Measurements from ENCODE around the gene RHAG. TPM values are rescaled to one million over a fixed set of nuclear protein-coding genes. Genes with fewer than 3 reads are reported as not detected.
"Not testable (repeated sequence)": the region's sequence is repeated elsewhere in the genome, so short reads cannot be mapped to it uniquely, and the experiment has no call there.

The RHAG gene
- total RNA-seq, 2 experiments from 2014 or later: not detected

GRCh38 chr6:49666480-49666879, 29.8 kb upstream of the RHAG start:
- ChIA-PET POLR2A (no interaction called here), CTCF (no interaction called here)
- no peaks in the 10 kb centered on the region for H3K36me3 Mint-ChIP-seq (ENCODE audit: low read depth)
- H3K4me1 Mint-ChIP-seq (ENCODE audit: low read depth): no peaks in the 10 kb centered on the region
- H3K9me3 Mint-ChIP-seq: peaks cover 3% of the 10 kb centered on the region
- no peak overlapping the region for H3K27ac Mint-ChIP-seq
- intact Hi-C loops (cut with micrococcal nuclease): no loop called here
- TF ChIP-seq, protein P1, sequence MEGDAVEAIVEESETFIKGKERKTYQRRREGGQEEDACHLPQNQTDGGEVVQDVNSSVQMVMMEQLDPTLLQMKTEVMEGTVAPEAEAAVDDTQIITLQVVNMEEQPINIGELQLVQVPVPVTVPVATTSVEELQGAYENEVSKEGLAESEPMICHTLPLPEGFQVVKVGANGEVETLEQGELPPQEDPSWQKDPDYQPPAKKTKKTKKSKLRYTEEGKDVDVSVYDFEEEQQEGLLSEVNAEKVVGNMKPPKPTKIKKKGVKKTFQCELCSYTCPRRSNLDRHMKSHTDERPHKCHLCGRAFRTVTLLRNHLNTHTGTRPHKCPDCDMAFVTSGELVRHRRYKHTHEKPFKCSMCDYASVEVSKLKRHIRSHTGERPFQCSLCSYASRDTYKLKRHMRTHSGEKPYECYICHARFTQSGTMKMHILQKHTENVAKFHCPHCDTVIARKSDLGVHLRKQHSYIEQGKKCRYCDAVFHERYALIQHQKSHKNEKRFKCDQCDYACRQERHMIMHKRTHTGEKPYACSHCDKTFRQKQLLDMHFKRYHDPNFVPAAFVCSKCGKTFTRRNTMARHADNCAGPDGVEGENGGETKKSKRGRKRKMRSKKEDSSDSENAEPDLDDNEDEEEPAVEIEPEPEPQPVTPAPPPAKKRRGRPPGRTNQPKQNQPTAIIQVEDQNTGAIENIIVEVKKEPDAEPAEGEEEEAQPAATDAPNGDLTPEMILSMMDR (IDR thresholded peaks at IDR 0.05): no peak
- H3K27me3 Mint-ChIP-seq: no peaks in the 10 kb centered on the region
- ATAC-seq (no peak), DNase-seq (no peak)
- no peak overlapping the region for H3K4me3 Mint-ChIP-seq

GRCh38 chr6:49664817-49665216, 28.2 kb upstream of the RHAG start:
- H3K27me3 Mint-ChIP-seq: no peaks in the 10 kb centered on the region
- CTCF ChIA-PET: no interaction called here

GRCh38 chr6:49664054-49664453, 27.4 kb upstream of the RHAG start:
- H3K27me3 Mint-ChIP-seq; DNase-seq; POLR2A ChIA-PET; H3K9me3 Mint-ChIP-seq; H3K4me3 Mint-ChIP-seq; H3K36me3 Mint-ChIP-seq (ENCODE audit: low read depth); CTCF ChIA-PET; ATAC-seq; intact Hi-C loops (cut with micrococcal nuclease); H3K4me1 Mint-ChIP-seq (ENCODE audit: low read depth); H3K27ac Mint-ChIP-seq: not testable (repeated sequence)

More at GRCh38 chr6:49664817-49665216, 28.2 kb upstream of the RHAG start:
- no peaks in the 10 kb centered on the region for H3K4me1 Mint-ChIP-seq (ENCODE audit: low read depth)
- POLR2A ChIA-PET: no interaction called here
- no peaks in the 10 kb centered on the region for H3K9me3 Mint-ChIP-seq
- no peak overlapping the region for H3K27ac Mint-ChIP-seq
- ATAC-seq: no peak
- TF ChIP-seq, protein P1 (IDR thresholded peaks at IDR 0.05): no peak
- no peak for DNase-seq
- intact Hi-C loops (cut with micrococcal nuclease): no loop called here
- no peaks in the 10 kb centered on the region for H3K36me3 Mint-ChIP-seq (ENCODE audit: low read depth)
- no peak overlapping the region for H3K4me3 Mint-ChIP-seq

DNA sequence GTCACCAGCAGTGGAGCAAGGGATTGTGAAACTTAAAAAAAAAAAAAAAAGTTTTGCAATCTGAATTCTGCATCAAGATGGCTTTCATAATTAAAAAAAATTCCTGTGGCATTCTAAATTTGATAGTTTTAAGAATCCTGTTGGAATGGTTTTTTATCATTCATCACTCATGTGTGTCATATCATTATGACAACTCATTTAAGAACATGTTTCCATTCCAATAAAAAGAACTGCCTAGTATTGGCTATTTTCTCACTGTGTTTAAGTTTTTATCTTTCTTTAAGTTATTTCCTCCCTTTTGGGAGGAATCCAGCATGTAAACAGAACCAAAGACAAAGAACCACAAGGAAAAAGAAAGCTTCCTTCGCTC, 26.2 kb upstream of the RHAG start:
- ATAC-seq (no peak), DNase-seq (no peak)
- POLR2A ChIA-PET: no interaction called here
- CTCF ChIA-PET: no interaction called here
- Mint-ChIP-seq H3K36me3 (ENCODE audit: low read depth) (no peaks in the 10 kb centered on the region), H3K27me3 (no peaks in the 10 kb centered on the region), H3K4me3 (no peak overlapping the region), H3K9me3 (no peaks in the 10 kb centered on the region), H3K4me1 (ENCODE audit: low read depth) (no peaks in the 10 kb centered on the region), H3K27ac (no peak overlapping the region)
- TF ChIP-seq, protein P1 (IDR thresholded peaks at IDR 0.05): no peak
- intact Hi-C loops (cut with micrococcal nuclease): no loop called here

DNA sequence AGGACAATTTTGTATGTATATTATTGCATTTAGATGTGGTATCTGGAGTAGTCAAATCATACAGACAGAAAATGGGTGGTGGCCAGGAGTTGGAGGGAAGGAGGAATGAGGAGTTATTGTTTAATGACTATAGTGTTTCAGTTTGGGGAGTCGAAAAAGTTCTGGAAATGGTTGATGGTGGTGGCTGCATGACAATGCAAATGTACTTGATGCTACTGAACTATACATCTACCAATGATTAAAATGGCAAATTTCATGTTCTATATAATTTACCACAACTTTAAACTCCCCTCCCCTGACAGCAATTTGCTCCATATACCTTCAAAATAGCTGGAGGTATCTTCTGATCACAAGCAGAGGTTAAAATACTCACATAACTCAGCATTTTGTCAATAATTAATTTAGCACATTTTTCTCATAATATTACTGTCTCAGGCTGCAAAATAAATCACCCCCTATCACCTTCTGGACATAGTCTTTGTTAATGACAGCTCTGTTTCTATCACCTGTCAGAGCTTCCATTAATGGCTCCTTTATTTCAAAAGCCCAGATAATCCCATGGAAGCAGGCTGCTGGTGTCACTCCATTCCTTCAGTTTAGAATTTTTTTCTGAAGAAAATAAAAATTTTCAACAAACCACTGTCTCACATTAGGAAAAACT, 25.7 kb upstream of the RHAG start:
- Mint-ChIP-seq H3K36me3 (ENCODE audit: low read depth) (no peaks in the 10 kb centered on the region), H3K4me1 (ENCODE audit: low read depth) (no peaks in the 10 kb centered on the region), H3K4me3 (no peak overlapping the region), H3K9me3 (no peaks in the 10 kb centered on the region), H3K27me3 (no peaks in the 10 kb centered on the region), H3K27ac (no peak overlapping the region)
- intact Hi-C loops (cut with micrococcal nuclease): no loop called here
- TF ChIP-seq, protein P1 (IDR thresholded peaks at IDR 0.05): no peak
- ATAC-seq (no peak), DNase-seq (no peak)
- POLR2A ChIA-PET: no interaction called here
- CTCF ChIA-PET: no interaction called here
